Motor neuron (in vitro differentiated cells): ENCODE data around the gene KCNK15. TPM values are rescaled to one million over a fixed set of nuclear protein-coding genes. Genes with fewer than 3 reads are reported as not detected.

Experiments used
- ATAC-seq, 8 experiments: fragments of 200-7000 bp; cut with Tn5 transposase; replicated peaks in 6 of 8; 2 replicates each; pipeline ENCODE4 v1.8.0; 2021; ENCODE audit warnings: mild to moderate bottlenecking in 8 of 8, moderate library complexity in 8 of 8
- H3K27ac ChIP-seq, 2 donors: fragments of 250-450 bp; sonication (Bioruptor Pico); 2 replicates each; pipeline ENCODE4 v1.9.0; 2021; ENCODE audit warnings: antibody characterized with exemption in 2 of 2, mild to moderate bottlenecking in 2 of 2, moderate library complexity in 1 of 2
- H3K4me1 ChIP-seq, 2 donors: fragments of 250-450 bp; sonication (Bioruptor Pico); replicated peaks in 1 of 2; 2 replicates each; pipeline ENCODE4 v1.6.1; 2021; ENCODE audit warnings: antibody characterized with exemption in 2 of 2, mild to moderate bottlenecking in 2 of 2, moderate library complexity in 1 of 2
- H3K4me3 ChIP-seq, 5 donors: fragments of 250-450 bp; sonication (Bioruptor Pico); 2 replicates each; pipeline ENCODE4 v1.9.0; 2021; ENCODE audit warnings: antibody characterized with exemption in 5 of 5, mild to moderate bottlenecking in 5 of 5, moderate library complexity in 4 of 5
- WGBS, 10 experiments: fragments of 450-650 bp; shearing (Covaris generic); methylation state at CpG; one replicate each; pipeline ENCODE4 v1.0.0; 2022; 5-methylcytosine and 5-hydroxymethylcytosine counted together
- in situ Hi-C, 9 experiments: fragments of 400-800 bp; cut with MboI; loops; one replicate each; pipeline ENCODE4 v1.15.0; 2021; ENCODE audit warnings: low sequenced_read_pairs in 9 of 9, low pct_unique_long_range_greater_than_20kb in 2 of 9; ENCODE audit not compliant: unreplicated experiment in 9 of 9
- total RNA-seq, 8 experiments: library from RNA; unstranded; fragments of 300-600 nt; gene quantifications; 2 replicates each; pipeline versions ENCODE4 v1.2.3 to v1.2.4, GENCODE V29; 2022

Gene KCNK15
- total RNA-seq, 8 experiments from 2014 or later, result 0.13 to 2.2 (median 0.52) TPM

DNA sequence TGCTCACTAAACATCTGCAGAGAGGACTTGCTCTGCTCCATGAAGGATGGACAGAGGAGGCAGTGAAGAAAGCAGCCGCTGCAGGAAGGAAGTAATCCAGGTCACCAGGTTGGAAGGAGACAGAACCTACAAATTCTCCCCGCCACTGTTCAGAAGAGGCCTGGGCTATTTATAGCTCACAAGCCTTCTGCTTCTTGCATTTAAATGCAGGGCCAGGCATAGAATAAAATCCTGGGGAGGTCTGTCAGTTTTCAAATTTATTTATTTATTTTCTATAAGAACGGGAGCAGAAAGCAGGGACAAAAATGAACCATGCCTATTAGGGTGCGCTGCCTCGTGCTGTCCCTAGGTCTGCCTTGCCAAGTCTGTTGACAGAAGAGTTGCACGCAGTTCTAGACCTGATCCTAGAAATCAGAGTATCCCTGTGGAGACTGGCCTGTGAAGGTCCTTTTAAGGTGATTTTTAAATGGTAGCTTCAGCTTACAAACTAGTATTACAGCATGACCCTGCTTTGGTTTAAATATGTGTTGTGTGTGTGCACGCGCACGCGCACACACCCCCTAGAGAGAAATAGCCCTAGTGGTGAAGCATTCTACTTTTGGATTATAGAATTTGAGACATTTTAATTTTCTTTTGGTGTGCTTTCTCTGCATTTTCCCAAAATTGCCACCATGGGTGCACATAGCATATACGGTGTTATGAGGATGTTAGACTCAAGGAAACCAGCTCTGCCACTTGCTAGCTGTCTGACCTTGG lies 45.2 kb downstream of the KCNK15 start:
- peak in 5 of 8 experiments; percentile 32 to 83 (median 78) for ATAC-seq
- no peak overlapping the region for H3K4me3 ChIP-seq
- H3K4me1 ChIP-seq, result peaks cover 15 to 16% of the 10 kb centered on the region in 2 donors
- in situ Hi-C loops, result no loop called here
- WGBS, 10 experiments, result 55 to 100% (median 79%) methylated on average over 2 to 9 of the region's 11 CpGs; no CpG with 5 or more reads in 1 of the 10 experiments
- peak overlapping the region in 1 of 2 donors; percentile 45 for H3K27ac ChIP-seq

DNA sequence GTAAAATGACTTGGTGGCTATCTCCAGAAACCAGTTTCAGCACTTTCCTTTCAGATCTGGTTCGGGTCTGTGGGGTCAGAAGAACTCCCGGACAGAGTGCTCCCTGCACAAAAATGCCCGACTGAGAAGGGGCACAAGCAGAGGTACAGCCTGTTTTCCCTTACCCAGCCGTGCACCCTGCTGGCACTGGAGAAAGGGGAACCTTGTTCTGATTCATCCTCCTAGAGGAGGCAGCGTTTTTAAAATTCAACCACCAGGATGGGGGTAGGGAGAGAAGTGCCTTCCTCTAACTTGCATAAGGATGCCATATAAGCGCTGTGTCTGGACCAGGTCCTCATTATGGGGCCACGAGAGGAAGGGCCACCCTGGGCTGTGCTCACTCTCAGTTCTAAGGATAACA lies 47.1 kb downstream of the KCNK15 start:
- peaks cover 9 to 15% of the 10 kb centered on the region in 2 donors for H3K4me1 ChIP-seq
- in situ Hi-C loops, result no loop called here
- H3K27ac ChIP-seq, result no peak overlapping the region
- WGBS, 10 experiments, result 30 to 86% (median 55%) methylated on average over 1 to 4 of the region's 7 CpGs; no CpG with 5 or more reads in 4 of the 10 experiments
- H3K4me3 ChIP-seq, result no peak overlapping the region
- ATAC-seq, result no peak

DNA sequence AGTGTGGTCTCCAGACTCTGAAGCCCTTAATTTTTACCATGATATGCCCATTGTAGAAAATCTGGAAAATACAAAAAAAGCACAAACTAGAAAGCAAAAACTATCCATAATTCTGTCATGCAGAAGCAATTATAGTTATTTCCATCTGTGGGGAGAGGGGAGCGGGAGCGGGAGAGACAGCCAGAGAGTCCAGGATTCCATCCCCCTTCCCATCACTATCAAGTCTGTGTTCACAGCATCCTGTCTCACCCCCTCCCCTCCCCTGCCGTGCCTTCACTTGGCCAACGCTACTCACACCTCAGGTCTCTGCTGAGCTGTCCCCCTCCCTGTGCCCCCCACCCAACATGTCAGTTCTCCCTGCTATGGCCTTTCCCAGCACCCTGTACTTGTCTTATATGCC lies 50.2 kb downstream of the KCNK15 start:
- H3K4me3 ChIP-seq, result no peak overlapping the region
- peak in 3 of 8 experiments; percentile 23 to 46 (median 27) for ATAC-seq
- H3K27ac ChIP-seq, result no peak overlapping the region
- H3K4me1 ChIP-seq, result peaks cover 3 to 11% of the 10 kb centered on the region in 2 donors
- 0 to 100% (median 80%) methylated on average over 1 to 2 of the region's 4 CpGs; no CpG with 5 or more reads in 5 of the 10 experiments for WGBS, 10 experiments
- in situ Hi-C loops, result no loop called here

DNA sequence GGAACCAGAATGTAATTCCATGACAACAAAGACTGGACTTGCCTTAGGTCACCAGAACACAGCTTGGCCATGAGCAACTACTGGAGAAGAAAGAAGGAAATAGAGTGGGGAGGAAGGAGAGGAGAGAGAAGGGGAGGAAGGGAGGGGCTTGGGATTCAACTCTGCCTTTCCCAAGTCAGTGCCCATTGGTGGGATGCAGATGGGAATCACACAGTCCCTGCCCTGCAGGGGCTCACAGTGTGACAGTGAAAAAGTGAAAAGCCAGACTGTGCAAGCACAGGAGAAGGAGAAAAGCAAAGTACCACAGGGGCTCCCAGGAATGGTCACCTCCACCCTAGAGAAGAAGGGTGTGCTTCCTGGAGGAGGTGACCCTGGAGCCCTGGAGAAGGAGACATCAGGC lies 50.6 kb downstream of the KCNK15 start:
- Histone ChIP-seq H3K4me1 (peaks cover 4 to 11% of the 10 kb centered on the region in 2 donors), H3K4me3 (no peak overlapping the region), H3K27ac (no peak overlapping the region)
- in situ Hi-C loops, result no loop called here
- ATAC-seq, result peak in 3 of 8 experiments; percentile 10 to 24 (median 20)

DNA sequence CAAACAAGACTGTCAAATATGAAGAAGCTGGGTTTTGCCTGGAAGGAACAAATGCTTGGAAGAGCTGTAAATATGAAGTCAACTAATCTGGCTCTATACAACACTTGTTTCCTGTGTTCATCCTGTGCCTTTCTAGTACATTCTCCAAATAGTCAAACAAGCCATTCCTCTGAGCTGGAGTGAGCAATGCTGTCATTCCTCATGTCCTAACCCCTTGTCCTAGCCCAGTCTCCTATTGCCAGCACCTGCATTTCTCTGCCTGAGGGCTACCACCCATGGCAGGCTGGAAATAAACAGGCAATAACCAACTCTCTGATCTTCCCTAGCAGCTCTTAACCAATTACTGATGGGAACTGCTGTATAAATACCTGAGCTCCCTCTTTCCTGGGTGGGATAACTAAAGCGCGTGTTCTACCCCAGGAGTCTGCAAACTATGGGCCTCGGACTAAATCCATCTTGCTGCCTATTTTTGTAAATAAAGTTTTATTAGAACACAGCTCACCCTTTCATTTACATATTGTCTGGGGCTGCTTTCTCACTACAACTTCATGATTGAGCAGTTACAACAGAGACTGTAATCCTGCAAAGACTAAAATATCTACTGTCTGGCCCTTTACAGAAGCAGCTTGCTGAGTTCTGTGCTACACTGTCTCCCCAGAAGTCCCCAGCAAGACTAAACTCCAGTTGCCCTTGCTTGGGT lies 51.2 kb downstream of the KCNK15 start:
- Histone ChIP-seq H3K27ac (no peak overlapping the region), H3K4me1 (peaks cover 8 to 11% of the 10 kb centered on the region in 2 donors), H3K4me3 (no peak overlapping the region)
- ATAC-seq, result no peak
- WGBS, 10 experiments, result 67 to 100% (median 93%) methylated on average over 1 to 3 of the region's 3 CpGs; no CpG with 5 or more reads in 2 of the 10 experiments
- in situ Hi-C loops, result no loop called here

DNA sequence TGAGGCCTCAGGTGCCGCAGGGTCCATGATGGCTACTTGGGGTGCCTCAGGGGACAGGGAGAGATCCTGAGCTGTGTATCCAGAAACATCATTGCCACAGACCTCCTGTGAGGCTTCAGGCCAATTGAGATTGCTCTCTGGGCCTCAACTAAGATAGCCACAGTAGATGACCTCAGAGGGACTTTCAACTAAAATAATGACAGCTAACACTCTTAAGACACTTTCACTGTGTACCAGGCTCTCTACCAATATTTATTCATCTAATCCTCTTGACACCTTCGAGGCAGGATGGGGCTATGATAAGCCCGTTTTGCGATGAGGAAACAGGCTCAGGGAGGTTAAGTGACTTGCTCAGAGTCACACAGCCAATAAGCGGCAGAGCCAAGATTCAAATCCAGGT lies 54.0 kb downstream of the KCNK15 start:
- peaks cover 18 to 21% of the 10 kb centered on the region in 2 donors for H3K4me1 ChIP-seq
- H3K4me3 ChIP-seq, result no peak overlapping the region
- ATAC-seq, result no peak
- in situ Hi-C loops, result no loop called here
- H3K27ac ChIP-seq, result no peak overlapping the region
- WGBS, 10 experiments, result 0 to 82% (median 80%) methylated on average over 1 to 5 of the region's 5 CpGs; no CpG with 5 or more reads in 5 of the 10 experiments

DNA sequence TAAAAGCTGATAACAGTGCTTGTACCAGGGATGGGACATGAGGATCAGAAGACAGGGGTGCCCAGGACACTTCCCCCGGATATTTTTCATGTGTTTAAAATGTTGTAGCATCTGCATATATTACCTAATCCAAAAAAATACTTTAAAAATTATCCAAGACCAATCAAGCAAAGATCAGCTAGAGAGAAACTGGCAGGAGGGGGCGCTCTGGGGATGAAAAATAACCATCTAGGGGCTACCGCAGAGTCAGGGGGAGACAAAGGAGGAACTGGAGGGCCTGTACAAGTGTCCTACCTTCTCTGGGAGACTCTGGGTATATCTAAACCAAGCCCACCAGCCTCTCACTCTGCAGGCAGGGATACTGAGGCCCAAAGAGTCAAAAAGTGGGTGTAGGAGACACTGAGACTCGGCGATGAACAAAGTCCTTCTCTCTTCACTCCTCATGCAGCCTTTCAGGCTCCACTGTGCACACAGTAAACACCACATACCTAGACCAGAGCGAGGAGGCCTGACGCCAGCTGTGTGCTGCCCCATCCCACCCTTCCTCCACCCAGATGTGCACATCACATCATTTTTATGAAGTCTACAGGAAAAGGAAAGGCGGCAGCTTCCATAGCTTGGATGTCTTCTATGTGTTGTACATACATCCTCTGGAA lies 54.9 kb downstream of the KCNK15 start:
- in situ Hi-C loops, result no loop called here
- ATAC-seq, result no peak

More for the DNA sequence above, 54.9 kb downstream of the KCNK15 start:
- Histone ChIP-seq H3K27ac (no peak overlapping the region), H3K4me3 (no peak overlapping the region), H3K4me1 (peaks cover 22% of the 10 kb centered on the region in 2 donors)
- 12 to 93% (median 51%) methylated on average over 2 to 5 of the region's 8 CpGs; no CpG with 5 or more reads in 4 of the 10 experiments for WGBS, 10 experiments

Other genes with a start within 250 kb of the KCNK15 start
- 100 to 1,000 TPM in 1 of 8 experiments, 10 to 100 TPM in 7; 39.3 to 108 (median 61.1) TPM for gene SERINC3, start 223.8 kb upstream of the KCNK15 start, total RNA-seq
- 10 to 100 TPM; 16.5 to 92.6 (median 28.5) TPM for gene PKIG, start 163.3 kb upstream of the KCNK15 start, total RNA-seq
- gene ADA, start 94.2 kb upstream of the KCNK15 start, total RNA-seq, result 1 to 10 TPM; 1.9 to 8.9 (median 4.7) TPM
- 10 to 100 TPM in 1 of 8 experiments, 1 to 10 TPM in 2, under 1 TPM in 5; 0.13 to 14.4 (median 0.68) TPM for gene CCN5, start 30.5 kb upstream of the KCNK15 start, total RNA-seq
- 10 to 100 TPM in 5 of 8 experiments, 1 to 10 TPM in 2, under 1 TPM in 1; 0.71 to 27.1 (median 16.0) TPM for gene RIMS4, start 64.7 kb downstream of the KCNK15 start, total RNA-seq
- 100 to 1,000 TPM in 5 of 8 experiments, 10 to 100 TPM in 3; 95.7 to 193 (median 114) TPM for gene YWHAB, start 139.8 kb downstream of the KCNK15 start, total RNA-seq
- 10 to 100 TPM in 5 of 8 experiments, 1 to 10 TPM in 3; 4.4 to 97.9 (median 12.8) TPM for gene PABPC1L, start 164.2 kb downstream of the KCNK15 start, total RNA-seq
- gene TOMM34, start 214.5 kb downstream of the KCNK15 start, total RNA-seq, result 10 to 100 TPM; 14.6 to 80.9 (median 23.6) TPM
- 10 to 100 TPM; 12.6 to 38.0 (median 21.0) TPM for gene STK4, start 220.6 kb downstream of the KCNK15 start, total RNA-seq